D721Med (cell line): ENCODE results near the gene CCL2.
"Not testable (repeated sequence)": the region's sequence is repeated elsewhere in the genome, so short reads cannot be mapped to it uniquely, and the experiment has no call there.

ENCODE experiments used
- DNase-seq: peaks from one replicate; pipeline ENCODE4 v3.0.0; 2011; ENCODE audit warnings: low spot score; ENCODE audit not compliant: insufficient read length
- FAIRE-seq: peaks from 2 replicates; lab custom pipeline; 2011; peaks lifted over from hg19 to GRCh38; lab: Jason Lieb, UNC
- TF ChIP-seq, protein P1 (sequence below): IDR thresholded peaks from 2 replicates; pipeline ENCODE4 v1.5.1; 2012; ENCODE audit warnings: mild to moderate bottlenecking, control low read depth; ENCODE audit not compliant: insufficient read depth; ENCODE audit errors: missing control alignments

The CCL2 gene

DNA sequence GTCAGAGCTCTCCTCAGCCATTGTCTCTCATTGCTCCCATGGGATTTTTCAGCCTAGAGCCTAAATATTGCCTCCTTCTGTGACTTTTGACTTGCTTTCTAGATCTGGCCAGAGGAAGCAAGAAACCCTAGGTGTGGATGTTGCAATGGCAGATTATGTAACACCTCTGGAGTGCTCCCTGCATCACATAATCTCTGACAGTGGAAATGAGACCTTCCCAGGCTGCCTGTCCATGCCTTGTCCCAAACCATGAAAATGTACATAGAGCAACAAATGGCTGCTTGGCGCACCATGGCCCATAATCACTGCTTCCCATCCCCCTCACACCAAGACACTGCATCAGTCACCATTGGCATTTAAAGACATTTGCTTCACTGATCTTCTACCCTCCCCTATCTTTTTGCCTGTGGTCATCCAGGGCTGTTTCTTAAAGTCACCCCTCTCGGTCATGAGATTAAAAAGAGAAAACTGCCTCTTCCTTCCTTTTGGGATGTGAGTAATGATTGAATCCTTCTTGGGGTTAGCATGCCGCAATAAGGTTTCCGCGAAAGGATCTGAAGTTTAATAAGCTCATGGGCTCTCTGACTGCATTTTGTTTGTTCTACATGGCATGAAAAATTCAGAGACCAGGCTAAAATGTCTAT, 34.2 kb upstream of the CCL2 start:
- DNase-seq (no peak), FAIRE-seq (no peak)
- TF ChIP-seq, protein P1, sequence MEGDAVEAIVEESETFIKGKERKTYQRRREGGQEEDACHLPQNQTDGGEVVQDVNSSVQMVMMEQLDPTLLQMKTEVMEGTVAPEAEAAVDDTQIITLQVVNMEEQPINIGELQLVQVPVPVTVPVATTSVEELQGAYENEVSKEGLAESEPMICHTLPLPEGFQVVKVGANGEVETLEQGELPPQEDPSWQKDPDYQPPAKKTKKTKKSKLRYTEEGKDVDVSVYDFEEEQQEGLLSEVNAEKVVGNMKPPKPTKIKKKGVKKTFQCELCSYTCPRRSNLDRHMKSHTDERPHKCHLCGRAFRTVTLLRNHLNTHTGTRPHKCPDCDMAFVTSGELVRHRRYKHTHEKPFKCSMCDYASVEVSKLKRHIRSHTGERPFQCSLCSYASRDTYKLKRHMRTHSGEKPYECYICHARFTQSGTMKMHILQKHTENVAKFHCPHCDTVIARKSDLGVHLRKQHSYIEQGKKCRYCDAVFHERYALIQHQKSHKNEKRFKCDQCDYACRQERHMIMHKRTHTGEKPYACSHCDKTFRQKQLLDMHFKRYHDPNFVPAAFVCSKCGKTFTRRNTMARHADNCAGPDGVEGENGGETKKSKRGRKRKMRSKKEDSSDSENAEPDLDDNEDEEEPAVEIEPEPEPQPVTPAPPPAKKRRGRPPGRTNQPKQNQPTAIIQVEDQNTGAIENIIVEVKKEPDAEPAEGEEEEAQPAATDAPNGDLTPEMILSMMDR = no peak

GRCh38 chr17:34221411-34221810, 33.7 kb upstream of the CCL2 start:
- DNase-seq (no peak), FAIRE-seq (no peak)
- TF ChIP-seq, protein P1 = no peak

DNA sequence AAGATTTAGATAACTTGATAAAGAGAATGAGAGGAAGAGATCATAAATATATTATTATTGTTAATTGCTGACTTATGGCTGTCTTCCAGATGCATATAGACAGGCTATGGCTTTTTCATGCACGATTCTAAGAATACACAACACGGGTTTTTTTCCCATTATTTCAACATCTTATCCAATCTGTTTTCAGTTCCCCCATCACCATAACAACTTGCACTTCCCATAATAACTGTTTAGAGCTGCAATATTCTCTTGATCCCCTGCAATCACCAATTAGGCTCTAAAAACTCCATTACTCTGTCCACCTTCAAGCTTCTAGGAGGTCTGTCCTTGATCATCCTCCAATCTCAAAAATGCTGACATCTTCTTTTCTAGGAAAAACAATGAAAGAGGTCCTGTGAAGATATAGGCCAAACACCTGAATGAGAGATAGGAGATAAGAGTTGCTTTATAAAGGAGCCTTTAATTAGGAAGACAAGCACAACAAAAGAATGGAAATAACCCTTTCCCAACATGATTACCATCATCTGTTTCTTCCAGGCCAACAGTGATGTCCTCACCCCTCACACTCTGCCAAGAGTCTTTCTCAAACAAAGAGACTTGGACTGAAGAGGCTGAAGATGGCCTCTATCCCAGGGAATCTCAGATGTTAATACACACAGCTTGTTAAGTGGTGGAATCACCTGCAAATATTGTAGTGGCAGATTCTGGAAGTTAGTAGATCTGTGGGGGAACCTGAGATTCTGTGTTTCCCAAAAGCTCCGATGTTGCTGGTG, 32.2 kb upstream of the CCL2 start:
- FAIRE-seq = no peak
- no peak for DNase-seq
- TF ChIP-seq, protein P1 = no peak

- TF ChIP-seq, protein P1 = no peak
- FAIRE-seq (no peak), DNase-seq (no peak)
Observed at GRCh38 chr17:34225046-34225445, 30.0 kb upstream of the CCL2 start.

DNA sequence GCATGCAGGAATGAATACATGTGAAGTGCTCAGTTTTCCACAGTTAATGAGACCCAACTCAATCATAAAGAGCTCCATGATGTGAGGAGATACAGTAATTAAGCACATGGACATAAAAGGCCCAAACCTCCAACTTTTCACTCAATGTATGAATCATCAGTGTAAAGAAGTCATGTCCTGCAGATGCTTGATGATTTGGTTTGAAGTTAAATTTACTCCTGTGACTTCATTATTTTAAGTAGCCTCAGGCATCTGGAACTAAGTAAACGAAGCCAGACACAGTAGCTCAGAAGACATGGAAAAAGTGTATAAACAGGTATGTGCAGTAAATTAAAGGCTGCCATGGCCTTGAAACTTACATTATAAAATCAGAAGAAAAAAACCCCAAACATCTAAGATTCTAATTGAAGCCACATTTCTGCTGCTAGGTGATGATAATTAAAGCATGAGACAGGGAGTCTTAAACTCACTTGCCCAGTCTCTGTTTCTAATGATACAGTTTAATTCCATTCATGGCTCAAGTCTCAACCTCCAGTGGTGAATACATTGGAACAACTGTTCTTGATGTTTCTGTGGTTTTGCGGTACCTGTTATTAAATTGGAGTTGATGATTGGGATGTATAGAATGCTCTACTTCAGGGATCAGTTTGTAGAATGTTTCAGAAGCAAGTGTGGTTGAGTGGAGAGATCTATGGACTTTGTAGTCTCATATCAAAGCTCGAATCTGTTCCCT, 28.9 kb upstream of the CCL2 start:
- TF ChIP-seq, protein P1 = no peak
- FAIRE-seq = no peak
- no peak for DNase-seq

DNA sequence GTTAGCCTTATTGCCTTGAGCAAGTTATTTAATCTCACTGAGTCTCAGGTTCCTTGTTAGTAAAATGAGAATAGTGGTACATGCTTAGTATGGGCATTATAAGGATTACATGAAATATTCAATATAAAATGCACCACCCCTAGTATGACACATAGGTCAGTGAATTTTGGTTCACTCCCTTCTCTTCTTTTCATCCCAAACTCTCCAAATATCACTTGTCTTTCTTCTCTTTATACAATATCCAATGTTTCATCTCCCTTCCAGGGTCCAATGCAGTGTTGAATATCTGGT, 28.4 kb upstream of the CCL2 start:
- DNase-seq (no peak), FAIRE-seq (no peak)
- TF ChIP-seq, protein P1 = no peak

GRCh38 chr17:34227293-34227692, 27.8 kb upstream of the CCL2 start:
- FAIRE-seq, DNase-seq: not testable (repeated sequence)
